ENCODE measurements around the gene GET4. TPM values are rescaled to one million over a fixed set of nuclear protein-coding genes. Genes with fewer than 3 reads are reported as not detected.

Gene GET4
- total and polyA plus RNA-seq, 2 of the 8 experiments (the other 6 are each of a cell fraction or from before 2014, with no cell fraction given): 56.7 to 74.1 TPM

GRCh38 chr7:924541-925231, 48.3 kb downstream of the GET4 start (continued):
- TF ChIP-seq CTBP2 (IDR thresholded peaks at IDR 0.05; ENCODE audit: borderline replicate concordance, insufficient read depth, insufficient read length, low read length) (no peak), ZNF274 (IDR thresholded peaks at IDR 0.05; ENCODE audit: borderline replicate concordance, extremely low read depth, low read length) (no peak), CHD2 (IDR thresholded peaks at IDR 0.05; ENCODE audit: low read length) (no peak), CBX8 (IDR thresholded peaks at IDR 0.05; ENCODE audit: borderline replicate concordance, low read depth, low read length) (no peak), SRF (IDR thresholded peaks at IDR 0.05; ENCODE audit: low read depth, low read length) (no peak), BRCA1 (IDR thresholded peaks at IDR 0.05; ENCODE audit: low read depth, low read length) (no peak)

All from H1 (cell line).